ENCODE results near the gene NFATC3.

Gene NFATC3

GRCh38 chr16:68273459-68273858, 188.3 kb downstream of the NFATC3 start:
- H3K4me3 Mint-ChIP-seq, result no peak overlapping the region
- no peaks in the 10 kb centered on the region for H3K27me3 Mint-ChIP-seq (ENCODE audit: low read depth)
- no peak for TF ChIP-seq CTCF (IDR thresholded peaks at IDR 0.05; ENCODE audit: unreplicated experiment in 3 of 3)
- peaks cover 24% of the 10 kb centered on the region for H3K4me1 Mint-ChIP-seq
- no peak overlapping the region for H3K27ac Mint-ChIP-seq
- H3K9me3 Mint-ChIP-seq, result no peaks in the 10 kb centered on the region
- peaks cover 10% of the 10 kb centered on the region for H3K36me3 Mint-ChIP-seq (ENCODE audit: low read depth)

- Mint-ChIP-seq H3K4me3 (no peak overlapping the region), H3K9me3 (no peaks in the 10 kb centered on the region), H3K27ac (no peak overlapping the region), H3K4me1 (peaks cover 23% of the 10 kb centered on the region), H3K27me3 (ENCODE audit: low read depth) (no peaks in the 10 kb centered on the region), H3K36me3 (ENCODE audit: low read depth) (peaks cover 10% of the 10 kb centered on the region)
- TF ChIP-seq CTCF (IDR thresholded peaks at IDR 0.05; ENCODE audit: unreplicated experiment in 3 of 3), result no peak
These were observed 188.7 kb downstream of the NFATC3 start for GRCh38 chr16:68273896-68274295.

- no peak overlapping the region for H3K4me3 Mint-ChIP-seq
- peaks cover 14% of the 10 kb centered on the region for H3K36me3 Mint-ChIP-seq (ENCODE audit: low read depth)
- H3K27me3 Mint-ChIP-seq (ENCODE audit: low read depth), result no peaks in the 10 kb centered on the region
- H3K27ac Mint-ChIP-seq, result no peak overlapping the region
- no peaks in the 10 kb centered on the region for H3K9me3 Mint-ChIP-seq
- peaks cover 18% of the 10 kb centered on the region for H3K4me1 Mint-ChIP-seq
- no peak for TF ChIP-seq CTCF (IDR thresholded peaks at IDR 0.05; ENCODE audit: unreplicated experiment in 3 of 3)
These were observed 189.3 kb downstream of the NFATC3 start for GRCh38 chr16:68274441-68274840.

- TF ChIP-seq CTCF (IDR thresholded peaks at IDR 0.05; ENCODE audit: unreplicated experiment in 3 of 3), result no peak
These were observed 190.5 kb downstream of the NFATC3 start for GRCh38 chr16:68275611-68276191.

GRCh38 chr16:68276223-68276622, 191.1 kb downstream of the NFATC3 start:
- no peaks in the 10 kb centered on the region for H3K9me3 Mint-ChIP-seq
- peaks cover 17% of the 10 kb centered on the region for H3K4me1 Mint-ChIP-seq
- no peak for TF ChIP-seq CTCF (IDR thresholded peaks at IDR 0.05; ENCODE audit: unreplicated experiment in 3 of 3)
- no peaks in the 10 kb centered on the region for H3K27me3 Mint-ChIP-seq (ENCODE audit: low read depth)
- peak overlapping the region in 2 of 3 experiments; percentile 53 to 75 for H3K27ac Mint-ChIP-seq
- peak overlapping the region in 1 of 3 experiments; percentile 3 for H3K4me3 Mint-ChIP-seq
- peaks cover 19% of the 10 kb centered on the region for H3K36me3 Mint-ChIP-seq (ENCODE audit: low read depth)

More at GRCh38 chr16:68275611-68276191, 190.5 kb downstream of the NFATC3 start:
- peak overlapping the region in 1 of 3 experiments; percentile 50 for H3K4me3 Mint-ChIP-seq
- H3K36me3 Mint-ChIP-seq (ENCODE audit: low read depth), result peaks cover 19% of the 10 kb centered on the region
- H3K27me3 Mint-ChIP-seq (ENCODE audit: low read depth), result no peaks in the 10 kb centered on the region
- H3K9me3 Mint-ChIP-seq, result no peaks in the 10 kb centered on the region
- H3K27ac Mint-ChIP-seq, result peak overlapping the region; percentile 53 to 75 (median 58)
- H3K4me1 Mint-ChIP-seq, result peaks cover 17% of the 10 kb centered on the region
